H1 (cell line): ENCODE measurements around the gene FOXN4. TPM values are rescaled to one million over a fixed set of nuclear protein-coding genes. Genes with fewer than 3 reads are reported as not detected.

ENCODE experiments used
- CTCF ChIA-PET: fragments of 300-600 bp; sonication (Branson Sonifier 250); formaldehyde crosslinking; loops from one replicate; lab custom pipeline; 2021; ENCODE audit not compliant: partially characterized antibody; lab: Charles Lee
- POLR2A ChIA-PET: fragments of 300-600 bp; sonication (Branson Sonifier 250); formaldehyde crosslinking; loops from one replicate; lab custom pipeline; 2021; ENCODE audit warnings: inconsistent platforms; ENCODE audit not compliant: partially characterized antibody; lab: Charles Lee
- DNase-seq, 2 experiments: peaks; one replicate each; pipeline versions ENCODE4 v3.0.0 to v3.0.0-alpha.2; 2010 to 2022; ENCODE audit warnings: low spot score in 2 of 2, low read depth in 1 of 2, mixed read lengths in 1 of 2
- FAIRE-seq: peaks from 2 replicates; lab custom pipeline; 2011; peaks lifted over from hg19 to GRCh38; lab: Jason Lieb, UNC
- H2AFZ ChIP-seq: 2 replicates; pipeline ENCODE4 v1.8.1; 2012; ENCODE audit warnings: low read length, inconsistent platforms
- H2AK5ac ChIP-seq: 2 replicates; pipeline ENCODE4 v1.6.1; 2013; ENCODE audit warnings: low read depth, low read length
- H2BK120ac ChIP-seq: replicated peaks from 2 replicates; pipeline ENCODE3; 2013; ENCODE audit warnings: low read depth, low read length, inconsistent platforms
- H2BK12ac ChIP-seq: 2 replicates; pipeline ENCODE4 v1.6.1; 2013; ENCODE audit warnings: low read depth, low read length
- H2BK15ac ChIP-seq: 2 replicates; pipeline ENCODE4 v1.6.1; 2013; ENCODE audit warnings: low read length
- H2BK20ac ChIP-seq: 2 replicates; pipeline ENCODE4 v1.6.1; 2013; ENCODE audit warnings: low read length
- H2BK5ac ChIP-seq: 2 replicates; pipeline ENCODE4 v1.6.1; 2013; ENCODE audit warnings: low read depth, low read length
- H3K14ac ChIP-seq: 2 replicates; pipeline ENCODE4 v1.6.1; 2013; ENCODE audit warnings: inconsistent platforms; ENCODE audit not compliant: insufficient read length
- H3K18ac ChIP-seq: 2 replicates; pipeline ENCODE4 v1.6.1; 2013; ENCODE audit warnings: low read length; ENCODE audit errors: extremely low read depth
- H3K23ac ChIP-seq: 2 replicates; pipeline ENCODE4 v1.6.1; 2013; ENCODE audit warnings: inconsistent platforms; ENCODE audit not compliant: insufficient read length
- H3K23me2 ChIP-seq: 2 replicates; pipeline ENCODE4 v1.6.1; 2013; ENCODE audit warnings: low read depth, low read length
- H3K27ac ChIP-seq: 2 replicates; pipeline ENCODE4 v1.6.1; 2011; ENCODE audit warnings: low read depth, low read length, inconsistent platforms
- H3K27me3 ChIP-seq, 4 experiments: replicated peaks in 1 of 4; 1 replicate in 1 of 4; 2 replicates in 3 of 4; pipeline versions ENCODE4 v1.6.1 to v1.8.1; 2011 to 2013; ENCODE audit warnings: low read length in 3 of 4, mild to moderate bottlenecking in 3 of 4, inconsistent platforms in 2 of 4, mixed read lengths in 2 of 4, moderate library complexity in 1 of 4; ENCODE audit not compliant: control insufficient read depth in 3 of 4, insufficient read depth in 3 of 4; ENCODE audit errors: extremely low read depth in 1 of 4
- H3K36me3 ChIP-seq, 4 experiments: 2 replicates each; pipeline versions ENCODE4 v1.6.1 to v1.8.1; 2011 to 2013; ENCODE audit warnings: mild to moderate bottlenecking in 4 of 4, low read length in 3 of 4, moderate library complexity in 2 of 4, control low read depth in 1 of 4, inconsistent platforms in 1 of 4; ENCODE audit not compliant: insufficient read depth in 4 of 4, control insufficient read depth in 2 of 4
- H3K4ac ChIP-seq: replicated peaks from 2 replicates; pipeline ENCODE3; 2013; ENCODE audit warnings: low read length, low read depth, mixed read lengths, inconsistent platforms; ENCODE audit not compliant: insufficient read length
- H3K4me1 ChIP-seq, 4 experiments: replicated peaks in 1 of 4; 1 replicate in 1 of 4; 2 replicates in 3 of 4; pipeline versions ENCODE4 v1.6.1 to v1.8.1; 2011 to 2013; ENCODE audit warnings: low read length in 3 of 4, inconsistent platforms in 2 of 4, mixed read lengths in 1 of 4; ENCODE audit not compliant: insufficient read depth in 4 of 4, control insufficient read depth in 3 of 4
- H3K4me2 ChIP-seq, 2 experiments: 2 replicates each; pipeline versions ENCODE4 v1.6.1 to v1.8.1; 2011 to 2013; ENCODE audit warnings: low read depth in 2 of 2, low read length in 2 of 2, control low read depth in 1 of 2, inconsistent platforms in 1 of 2, mild to moderate bottlenecking in 1 of 2; ENCODE audit not compliant: insufficient read depth in 1 of 2
- H3K4me3 ChIP-seq, 4 experiments: fragments of 200-600, 300-600 bp in 1 of 4; sonication (generic), shearing (Covaris generic), sonication (Bioruptor Twin) in 1 of 4; 2 replicates each; pipeline versions ENCODE4 v1.5.1 to v1.8.1; 2011 to 2016; ENCODE audit warnings: low read length in 4 of 4, low read depth in 3 of 4, control low read depth in 2 of 4, inconsistent platforms in 2 of 4, mild to moderate bottlenecking in 2 of 4, mixed read lengths in 1 of 4, moderate library complexity in 1 of 4; ENCODE audit not compliant: insufficient read depth in 2 of 4; ENCODE audit errors: extremely low read depth in 1 of 4
- H3K56ac ChIP-seq: replicated peaks from 2 replicates; pipeline ENCODE3; 2013; ENCODE audit warnings: low read depth, mild to moderate bottlenecking, mixed read lengths, low read length, inconsistent platforms; ENCODE audit not compliant: insufficient read length
- H3K79me1 ChIP-seq: 2 replicates; pipeline ENCODE4 v1.6.1; 2013; ENCODE audit warnings: low read depth, low read length, control low read depth
- H3K79me2 ChIP-seq, 2 experiments: 2 replicates each; pipeline versions ENCODE4 v1.6.1 to v1.8.1; 2012 to 2013; ENCODE audit warnings: low read length in 2 of 2, mild to moderate bottlenecking in 2 of 2, inconsistent platforms in 1 of 2; ENCODE audit not compliant: insufficient read depth in 2 of 2, control insufficient read depth in 1 of 2
- H3K9ac ChIP-seq, 4 experiments: replicated peaks in 1 of 4; 1 replicate in 1 of 4; 2 replicates in 3 of 4; pipeline versions ENCODE4 v1.6.1 to v1.8.1; 2011 to 2013; ENCODE audit warnings: low read depth in 3 of 4, low read length in 3 of 4, control low read depth in 2 of 4, mild to moderate bottlenecking in 2 of 4, moderate library complexity in 2 of 4, inconsistent platforms in 1 of 4; ENCODE audit errors: extremely low read depth in 1 of 4
- H3K9me3 ChIP-seq, 2 experiments: 2 replicates each; pipeline versions ENCODE4 v1.6.1 to v1.8.1; 2012 to 2013; ENCODE audit warnings: mild to moderate bottlenecking in 2 of 2, moderate library complexity in 2 of 2, control low read depth in 1 of 2, inconsistent platforms in 1 of 2, low read depth in 1 of 2, low read length in 1 of 2, mixed read lengths in 1 of 2; ENCODE audit not compliant: insufficient read depth in 2 of 2
- H4K20me1 ChIP-seq, 2 experiments: replicated peaks in 1 of 2; 2 replicates each; pipeline versions ENCODE3 to v1.8.1; 2011 to 2013; ENCODE audit warnings: inconsistent platforms in 2 of 2, low read length in 2 of 2, mild to moderate bottlenecking in 1 of 2; ENCODE audit not compliant: insufficient read depth in 2 of 2, control insufficient read depth in 1 of 2
- H4K5ac ChIP-seq: 2 replicates; pipeline ENCODE4 v1.6.1; 2013; ENCODE audit warnings: low read length, low read depth, mixed read lengths, inconsistent platforms; ENCODE audit not compliant: insufficient read length
- H4K8ac ChIP-seq: 2 replicates; pipeline ENCODE4 v1.8.0; 2013; ENCODE audit warnings: mild to moderate bottlenecking, moderate library complexity, low read length, inconsistent platforms; ENCODE audit not compliant: insufficient read depth; ENCODE audit errors: extremely low read depth
- H4K91ac ChIP-seq: replicated peaks from 2 replicates; pipeline ENCODE3; 2013; ENCODE audit warnings: low read length, mixed read lengths, inconsistent platforms; ENCODE audit not compliant: insufficient read length
- CBX5 ChIP-seq: fragments of 300-800, 300-1000 bp; sonication (generic); IDR thresholded peaks from 2 replicates; pipeline ENCODE4 v1.7.1; 2016; ENCODE audit warnings: antibody characterized with exemption, low read length, low read depth
- CBX8 ChIP-seq: fragments of 300-800, 300-1000 bp; sonication (generic); IDR thresholded peaks from 2 replicates; pipeline ENCODE4 v1.7.1; 2016; ENCODE audit warnings: low read depth, low read length, borderline replicate concordance
- CEBPB ChIP-seq: IDR thresholded peaks from 2 replicates; pipeline ENCODE4 v1.6.1; 2012; ENCODE audit warnings: low read depth, low read length
- CTBP2 ChIP-seq: IDR thresholded peaks from 2 replicates; pipeline ENCODE4 v1.7.0; 2011; ENCODE audit warnings: borderline replicate concordance, mild to moderate bottlenecking, moderate library complexity, mixed read lengths, low read length; ENCODE audit not compliant: insufficient read depth, insufficient read length
- PHF8 ChIP-seq: fragments of 200-600 bp; sonication (generic); conservative IDR thresholded peaks from 2 replicates; pipeline ENCODE4 v1.7.1; 2012; ENCODE audit warnings: low read depth, mild to moderate bottlenecking, inconsistent platforms, low read length, moderate library complexity
- WGBS, 2 experiments: shearing (Covaris generic) in 1 of 2; methylation state at CpG; one replicate each; pipeline versions ENCODE4 v1.1.6 to v1.1.7; 2013 to 2015; ENCODE audit warnings: low lambda C conversion rate in 2 of 2, mixed read lengths in 2 of 2, inconsistent platforms in 1 of 2, low coverage in 1 of 2, missing lambda C conversion rate in 1 of 2; ENCODE audit not compliant: insufficient replicate concordance in 2 of 2, insufficient coverage in 1 of 2, insufficient read length in 1 of 2; ENCODE audit errors: extremely low coverage in 1 of 2, missing lambda C conversion rate in 1 of 2; 5-methylcytosine and 5-hydroxymethylcytosine counted together
- polyA plus RNA-seq, 7 experiments: library from polyadenylated mRNA; depleted of rRNA in 3 of 7; stranded (reverse) in 5 of 7; unstranded in 2 of 7; fragments of >200 nt in 5 of 7; fragments of 200-250 nt in 2 of 7; gene quantifications; 1 replicate in 5 of 7; 2 replicates in 1 of 7; 4 replicates in 1 of 7; pipeline versions ENCODE4 v1.2.1 to v1.2.3, GENCODE V29; 2011 to 2013; ENCODE audit warnings: missing spikeins in 2 of 7, mixed read lengths in 2 of 7
- total RNA-seq: library from RNA; stranded (reverse); fragmentation: NEBNext Ultra II Directional; extraction: Animal tissue kit (Norgen Biotek cat#: 25700); gene quantifications from 2 replicates; pipeline ENCODE4 v1.2.1, GENCODE V29; 2021

FOXN4 gene
- total and polyA plus RNA-seq, 2 of the 8 experiments (the other 6 are each of a cell fraction or from before 2014, with no cell fraction given): 0.26 to 0.29 TPM

GRCh38 chr12:109234012-109234411 lies 75.1 kb downstream of the FOXN4 start:
- 93% methylated on average over 15 of the region's 15 CpGs; no CpG with 5 or more reads in 1 of the 2 experiments for WGBS, 2 experiments
- H3K4ac ChIP-seq: no peak overlapping the region
- H2BK5ac ChIP-seq: no peak overlapping the region
- no peak overlapping the region for H4K5ac ChIP-seq
- H3K79me1 ChIP-seq: no peaks in the 10 kb centered on the region
- H2BK15ac ChIP-seq: no peak overlapping the region
- no peak overlapping the region for H3K56ac ChIP-seq
- no peaks in the 10 kb centered on the region for H3K27me3 ChIP-seq
- H2AFZ ChIP-seq: no peak overlapping the region
- ChIA-PET POLR2A (no interaction called here), CTCF (interaction anchor here (0.5 kb wide), 1 partner anchor 30 kb away, joined by 3 read pairs; no protein-coding TSS in a partner anchor)
- H3K4me1 ChIP-seq: no peaks in the 10 kb centered on the region
- H4K91ac ChIP-seq: no peak overlapping the region
- H2BK20ac ChIP-seq: no peak overlapping the region
- H3K79me2 ChIP-seq: no peaks in the 10 kb centered on the region
- no peak overlapping the region for H3K4me3 ChIP-seq
- H3K23ac ChIP-seq: no peak overlapping the region
- H3K36me3 ChIP-seq: peaks cover 0 to 3% (median 0%) of the 10 kb centered on the region in 4 experiments; a peak in 1 of 8 replicates
- H2AK5ac ChIP-seq: no peak overlapping the region
- no peaks in the 10 kb centered on the region for H3K23me2 ChIP-seq
- H3K27ac ChIP-seq: no peak overlapping the region
- H2BK120ac ChIP-seq: no peak overlapping the region
- FAIRE-seq (no peak), DNase-seq (no peak)
- H2BK12ac ChIP-seq: no peak overlapping the region
- no peak overlapping the region for H3K14ac ChIP-seq
- no peak overlapping the region for H3K18ac ChIP-seq
- no peak overlapping the region for H3K4me2 ChIP-seq
- H4K8ac ChIP-seq: no peak overlapping the region
- H3K9ac ChIP-seq: no peak overlapping the region
- TF ChIP-seq CBX8 (no peak), CEBPB (no peak), CTBP2 (no peak), PHF8 (no peak), CBX5 (no peak)
- H4K20me1 ChIP-seq: no peaks in the 10 kb centered on the region
- no peaks in the 10 kb centered on the region for H3K9me3 ChIP-seq
